Upper lobe of right lung (tissue), 1 donor: ENCODE data around the gene ZNF274. TPM values are rescaled to one million over a fixed set of nuclear protein-coding genes. Genes with fewer than 3 reads are reported as not detected.

ENCODE experiments used
- ATAC-seq: fragments of 200-7000 bp; cut with Tn5 transposase; one replicate; pipeline ENCODE4 v1.9.1; 2020; ENCODE audit warnings: mild to moderate bottlenecking, moderate library complexity
- DNase-seq: peaks from one replicate; pipeline ENCODE4 v3.0.0-alpha.2; 2020
- H3K27ac ChIP-seq: fragments of 200-600 bp; one replicate; pipeline ENCODE4 v1.8.0; 2022
- H3K27me3 ChIP-seq: fragments of 200-600 bp; one replicate; pipeline ENCODE4 v1.8.0; 2022; ENCODE audit warnings: mild to moderate bottlenecking
- H3K36me3 ChIP-seq: fragments of 200-600 bp; one replicate; pipeline ENCODE4 v1.8.0; 2022
- H3K4me1 ChIP-seq: fragments of 200-600 bp; one replicate; pipeline ENCODE4 v1.8.0; 2022
- H3K4me3 ChIP-seq: fragments of 200-600 bp; one replicate; pipeline ENCODE4 v1.8.0; 2022; ENCODE audit warnings: mild to moderate bottlenecking
- H3K9me3 ChIP-seq: fragments of 200-600 bp; one replicate; pipeline ENCODE4 v1.8.0; 2022
- intact Hi-C: fragments of 100-400 bp; cut with DNase I; formaldehyde crosslinking; loops from one replicate; pipeline ENCODE4 v1.11.0; 2022
- total RNA-seq: library from RNA; stranded (reverse); fragmentation: NEBNext Ultra II Directional; extraction: Animal tissue kit (Norgen Biotek cat#: 25700); gene quantifications from one replicate; pipeline ENCODE4 v1.2.1, GENCODE V29; 2021
- TF ChIP-seq, protein P1 (sequence below): fragments of 200-600 bp; IDR thresholded peaks from one replicate; pipeline ENCODE4 v1.8.0; 2022; ENCODE audit warnings: antibody characterized with exemption
- donor health status: DM: no; HTN: yes; CAD: no; lungs with severe emphysema.

The ZNF274 gene
- total RNA-seq, 1 donor from 2014 or later = 31.9 TPM

GRCh38 chr19:58261600-58261967 lies 78.7 kb downstream of the ZNF274 start:
- Histone ChIP-seq H3K4me3 (no peak overlapping the region), H3K36me3 (no peaks in the 10 kb centered on the region), H3K27ac (no peak overlapping the region), H3K9me3 (peaks cover 97% of the 10 kb centered on the region), H3K4me1 (no peaks in the 10 kb centered on the region), H3K27me3 (no peaks in the 10 kb centered on the region)
- TF ChIP-seq, protein P1, sequence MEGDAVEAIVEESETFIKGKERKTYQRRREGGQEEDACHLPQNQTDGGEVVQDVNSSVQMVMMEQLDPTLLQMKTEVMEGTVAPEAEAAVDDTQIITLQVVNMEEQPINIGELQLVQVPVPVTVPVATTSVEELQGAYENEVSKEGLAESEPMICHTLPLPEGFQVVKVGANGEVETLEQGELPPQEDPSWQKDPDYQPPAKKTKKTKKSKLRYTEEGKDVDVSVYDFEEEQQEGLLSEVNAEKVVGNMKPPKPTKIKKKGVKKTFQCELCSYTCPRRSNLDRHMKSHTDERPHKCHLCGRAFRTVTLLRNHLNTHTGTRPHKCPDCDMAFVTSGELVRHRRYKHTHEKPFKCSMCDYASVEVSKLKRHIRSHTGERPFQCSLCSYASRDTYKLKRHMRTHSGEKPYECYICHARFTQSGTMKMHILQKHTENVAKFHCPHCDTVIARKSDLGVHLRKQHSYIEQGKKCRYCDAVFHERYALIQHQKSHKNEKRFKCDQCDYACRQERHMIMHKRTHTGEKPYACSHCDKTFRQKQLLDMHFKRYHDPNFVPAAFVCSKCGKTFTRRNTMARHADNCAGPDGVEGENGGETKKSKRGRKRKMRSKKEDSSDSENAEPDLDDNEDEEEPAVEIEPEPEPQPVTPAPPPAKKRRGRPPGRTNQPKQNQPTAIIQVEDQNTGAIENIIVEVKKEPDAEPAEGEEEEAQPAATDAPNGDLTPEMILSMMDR = no peak
- DNase-seq (no peak), ATAC-seq (no peak)
- intact Hi-C loops = no loop called here

DNA sequence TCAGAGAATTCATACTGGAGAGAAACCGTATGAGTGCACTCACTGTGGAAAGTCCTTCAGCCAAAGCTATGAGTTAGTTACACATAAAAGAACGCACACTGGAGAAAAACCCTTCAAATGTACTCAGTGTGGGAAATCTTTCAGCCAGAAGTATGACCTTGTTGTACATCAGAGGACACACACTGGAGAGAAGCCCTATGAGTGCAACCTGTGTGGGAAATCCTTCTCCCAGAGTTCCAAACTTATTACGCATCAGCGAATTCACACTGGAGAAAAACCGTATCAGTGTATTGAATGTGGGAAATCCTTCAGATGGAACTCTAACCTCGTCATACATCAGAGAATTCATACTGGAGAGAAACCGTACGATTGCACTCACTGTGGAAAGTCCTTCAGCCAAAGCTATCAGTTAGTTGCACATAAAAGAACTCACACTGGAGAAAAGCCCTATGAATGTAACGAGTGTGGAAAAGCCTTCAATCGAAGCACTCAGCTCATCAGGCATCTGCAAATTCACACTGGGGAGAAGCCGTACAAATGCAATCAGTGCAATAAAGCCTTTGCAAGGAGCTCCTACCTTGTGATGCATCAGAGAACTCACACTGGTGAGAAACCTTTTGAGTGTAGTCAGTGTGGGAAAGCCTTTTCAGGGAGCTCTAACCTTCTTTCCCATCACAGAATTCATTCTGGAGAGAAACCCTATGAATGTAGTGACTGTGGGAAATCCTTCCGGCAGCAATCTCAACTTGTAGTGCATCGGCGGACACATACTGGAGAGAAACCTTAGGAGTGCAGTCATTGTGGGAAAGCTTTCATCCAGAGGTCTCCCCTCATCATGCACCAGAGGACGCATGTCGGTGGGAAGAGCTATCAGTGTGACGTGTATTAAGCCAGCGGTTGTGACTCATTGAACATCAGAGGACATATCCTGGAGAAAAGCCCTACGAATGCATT lies 79.4 kb downstream of the ZNF274 start:
- H3K4me3 ChIP-seq = no peak overlapping the region

GRCh38 chr19:58262922-58263296 lies 80.0 kb downstream of the ZNF274 start:
- H3K27ac ChIP-seq = no peak overlapping the region
- H3K4me3 ChIP-seq = no peak overlapping the region
- no peaks in the 10 kb centered on the region for H3K27me3 ChIP-seq
- TF ChIP-seq, protein P1 = no peak
- H3K9me3 ChIP-seq = peaks cover 96% of the 10 kb centered on the region
- H3K4me1 ChIP-seq = no peaks in the 10 kb centered on the region
- H3K36me3 ChIP-seq = no peaks in the 10 kb centered on the region
- intact Hi-C loops = no loop called here
- no peak for DNase-seq
- ATAC-seq = no peak

More for the DNA sequence above, 79.4 kb downstream of the ZNF274 start:
- TF ChIP-seq, protein P1 = no peak
- intact Hi-C loops = no loop called here
- Histone ChIP-seq H3K27ac (no peak overlapping the region), H3K9me3 (peaks cover 97% of the 10 kb centered on the region), H3K36me3 (no peaks in the 10 kb centered on the region), H3K4me1 (no peaks in the 10 kb centered on the region), H3K27me3 (no peaks in the 10 kb centered on the region)
- ATAC-seq = no peak
- DNase-seq = no peak

Other genes starting within 250 kb of the ZNF274 start
- gene ZNF418, start 247.7 kb upstream of the ZNF274 start, total RNA-seq = 5.0 TPM
- gene ZNF256, start 235.4 kb upstream of the ZNF274 start, total RNA-seq = 5.8 TPM
- gene C19orf18, start 208.5 kb upstream of the ZNF274 start, total RNA-seq = 0.90 TPM
- 15.4 TPM for gene ZNF606, start 180.2 kb upstream of the ZNF274 start, total RNA-seq
- not detected for gene ZSCAN1, start 149.0 kb upstream of the ZNF274 start, total RNA-seq
- gene ZNF135, start 123.8 kb upstream of the ZNF274 start, total RNA-seq = 4.1 TPM
- gene ZSCAN18, start 84.8 kb upstream of the ZNF274 start, total RNA-seq = 47.3 TPM
- 7.4 TPM for gene ZNF329, start 32.3 kb upstream of the ZNF274 start, total RNA-seq
- gene ZNF544, start 45.9 kb downstream of the ZNF274 start, total RNA-seq = 27.0 TPM
- 6.0 TPM for gene ZNF8, start 95.9 kb downstream of the ZNF274 start, total RNA-seq
- gene ERVK3-1, start 122.3 kb downstream of the ZNF274 start, total RNA-seq = 34.8 TPM
- 4.0 TPM for gene ZSCAN22, start 143.9 kb downstream of the ZNF274 start, total RNA-seq
- 12.7 TPM for gene A1BG, start 170.4 kb downstream of the ZNF274 start, total RNA-seq
- gene ZNF497, start 179.7 kb downstream of the ZNF274 start, total RNA-seq = 1.4 TPM
- 1.6 TPM for gene ZNF837, start 198.0 kb downstream of the ZNF274 start, total RNA-seq
- gene RPS5, start 204.2 kb downstream of the ZNF274 start, total RNA-seq = 721 TPM
- 0.55 TPM for gene RNF225, start 212.6 kb downstream of the ZNF274 start, total RNA-seq
- 9.5 TPM for gene ZNF584, start 225.6 kb downstream of the ZNF274 start, total RNA-seq